IMR-90 (cell line): ENCODE results near the gene GNPTG. TPM values are rescaled to one million over a fixed set of nuclear protein-coding genes. Genes with fewer than 3 reads are reported as not detected.

Source experiments
- ATAC-seq: fragments of 200-7000 bp; cut with Tn5 transposase; 2 replicates; pipeline ENCODE4 v1.9.1; 2020; ENCODE audit warnings: low read depth, mild to moderate bottlenecking, moderate library complexity
- BruUV-seq: library from RNA; stranded (reverse); fragments of 400-500 nt; replicated peaks from 2 replicates; lab custom pipeline; 2021; lab: Mats Ljungman, UMichigan
- CTCF ChIA-PET: fragments of 300-600 bp; formaldehyde crosslinking; extraction: SDS; loops from one replicate; lab custom pipeline; 2021; ENCODE audit warnings: antibody characterized with exemption; lab: Yijun Ruan, JAX
- POLR2A ChIA-PET: fragments of 300-600 bp; sonication (Branson Sonifier 250); formaldehyde crosslinking; loops from one replicate; lab custom pipeline; 2022; ENCODE audit warnings: antibody characterized with exemption; ENCODE audit not compliant: unreplicated experiment; lab: Charles Lee
- DNase-seq: peaks from one replicate; pipeline ENCODE4 v3.0.0; 2013
- H2AFZ ChIP-seq: replicated peaks from 2 replicates; pipeline ENCODE3; 2013; ENCODE audit warnings: low read length, mild to moderate bottlenecking; ENCODE audit not compliant: poor library complexity
- H2AK5ac ChIP-seq: 2 replicates; pipeline ENCODE4 v1.6.1; 2013; ENCODE audit warnings: low read depth, low read length, inconsistent platforms
- H2AK9ac ChIP-seq: replicated peaks from 2 replicates; pipeline ENCODE3; 2013; ENCODE audit warnings: mild to moderate bottlenecking, low read depth, low read length, moderate library complexity; ENCODE audit not compliant: poor library complexity
- H2BK120ac ChIP-seq: 2 replicates; pipeline ENCODE4 v1.6.1; 2013; ENCODE audit warnings: low read depth, low read length, inconsistent platforms
- H2BK15ac ChIP-seq: 3 replicates; pipeline ENCODE4 v1.6.1; 2013; ENCODE audit warnings: low read depth, low read length, inconsistent platforms
- H2BK20ac ChIP-seq: 2 replicates; pipeline ENCODE4 v1.6.1; 2013; ENCODE audit warnings: low read depth, mild to moderate bottlenecking, inconsistent platforms, low read length, moderate library complexity
- H2BK5ac ChIP-seq: 2 replicates; pipeline ENCODE4 v1.6.1; 2013; ENCODE audit warnings: mild to moderate bottlenecking, low read depth, low read length, inconsistent platforms; ENCODE audit not compliant: poor library complexity, severe bottlenecking
- H3K14ac ChIP-seq: replicated peaks from 2 replicates; pipeline ENCODE4 v1.6.1; 2013; ENCODE audit warnings: low read depth, low read length, inconsistent platforms
- H3K18ac ChIP-seq: 2 replicates; pipeline ENCODE4 v1.6.1; 2013; ENCODE audit warnings: low read depth, low read length, control low read depth
- H3K23ac ChIP-seq: 2 replicates; pipeline ENCODE4 v1.6.1; 2013; ENCODE audit warnings: low read depth, low read length, inconsistent platforms
- H3K27ac ChIP-seq: 2 replicates; pipeline ENCODE4 v1.5.1; 2013; ENCODE audit warnings: mild to moderate bottlenecking, control low read depth, low read length; ENCODE audit not compliant: insufficient read depth
- H3K27me3 ChIP-seq: 2 replicates; pipeline ENCODE4 v1.6.1; 2013; ENCODE audit warnings: low read length; ENCODE audit not compliant: control insufficient read depth, insufficient read depth
- H3K36me3 ChIP-seq: 2 replicates; pipeline ENCODE4 v1.6.1; 2013; ENCODE audit warnings: low read length, mixed read lengths; ENCODE audit not compliant: control insufficient read depth, insufficient read depth
- H3K4ac ChIP-seq: 2 replicates; pipeline ENCODE4 v1.6.1; 2013; ENCODE audit warnings: low read depth, low read length, inconsistent platforms
- H3K4me1 ChIP-seq: 2 replicates; pipeline ENCODE4 v1.6.1; 2013; ENCODE audit warnings: low read length, mixed read lengths; ENCODE audit not compliant: control insufficient read depth, insufficient read depth
- H3K4me2 ChIP-seq: 2 replicates; pipeline ENCODE4 v1.6.1; 2013; ENCODE audit warnings: low read depth, mild to moderate bottlenecking, control low read depth, low read length, moderate library complexity
- H3K4me3 ChIP-seq: 2 replicates; pipeline ENCODE4 v1.5.1; 2013; ENCODE audit warnings: low read depth, mild to moderate bottlenecking, control low read depth, low read length, moderate library complexity; ENCODE audit not compliant: insufficient read depth
- H3K56ac ChIP-seq: 2 replicates; pipeline ENCODE4 v1.6.1; 2013; ENCODE audit warnings: low read length, inconsistent platforms; ENCODE audit not compliant: insufficient read depth; ENCODE audit errors: extremely low read depth
- H3K79me1 ChIP-seq, 2 experiments: 2 replicates each; pipeline ENCODE4 v1.6.1; 2013; ENCODE audit warnings: low read length in 2 of 2, inconsistent platforms in 1 of 2, low read depth in 1 of 2
- H3K9ac ChIP-seq: 2 replicates; pipeline ENCODE4 v1.6.1; 2013; ENCODE audit warnings: low read depth, low read length, control low read depth
- H3K9me1 ChIP-seq: 2 replicates; pipeline ENCODE4 v1.6.1; 2013; ENCODE audit warnings: low read length, inconsistent platforms; ENCODE audit not compliant: insufficient read depth
- H3K9me3 ChIP-seq: 2 replicates; pipeline ENCODE4 v1.6.1; 2013; ENCODE audit warnings: low read length; ENCODE audit not compliant: control insufficient read depth, insufficient read depth
- H4K20me1 ChIP-seq: 2 replicates; pipeline ENCODE4 v1.6.1; 2013; ENCODE audit warnings: low read length, inconsistent platforms; ENCODE audit not compliant: insufficient read depth
- H4K5ac ChIP-seq: 2 replicates; pipeline ENCODE4 v1.6.1; 2013; ENCODE audit warnings: mild to moderate bottlenecking, low read depth, low read length, control low read depth
- H4K8ac ChIP-seq, 2 experiments: 2 replicates each; pipeline ENCODE4 v1.6.1; 2013; ENCODE audit warnings: low read depth in 2 of 2, low read length in 2 of 2, control low read depth in 1 of 2, inconsistent platforms in 1 of 2
- H4K91ac ChIP-seq: 2 replicates; pipeline ENCODE4 v1.6.1; 2013; ENCODE audit warnings: low read depth, low read length, inconsistent platforms; ENCODE audit not compliant: insufficient read depth
- CEBPB ChIP-seq: IDR thresholded peaks from 2 replicates; pipeline ENCODE4 v1.6.1; 2012; ENCODE audit warnings: low read depth, low read length, improper control_type of control experiment
- FOS ChIP-seq: fragments of 150-350 bp; IDR thresholded peaks from 2 replicates; pipeline ENCODE4 v1.6.1; 2016; ENCODE audit warnings: low read depth, low read length
- MAZ ChIP-seq: IDR thresholded peaks from 2 replicates; pipeline ENCODE4 v1.6.1; 2012; ENCODE audit warnings: low read depth, mild to moderate bottlenecking, low read length, improper control_type of control experiment, moderate library complexity, borderline replicate concordance
- MXI1 ChIP-seq: IDR thresholded peaks from 2 replicates; pipeline ENCODE4 v1.6.1; 2012; ENCODE audit warnings: low read depth, mild to moderate bottlenecking, low read length, moderate library complexity, borderline replicate concordance
- WGBS, 2 experiments: methylation state at CpG; one replicate each; pipeline versions ENCODE4 v1.1.5 to v1.1.7; 2013; ENCODE audit warnings: missing lambda C conversion rate in 2 of 2; ENCODE audit not compliant: insufficient read length in 1 of 2; ENCODE audit errors: extremely low coverage in 2 of 2; 5-methylcytosine and 5-hydroxymethylcytosine counted together
- dilution Hi-C: fragments of 300-500 bp; cut with HindIII; formaldehyde crosslinking; loops from one replicate; pipeline ENCODE4 v1.14.3; 2018; ENCODE audit warnings: low sequenced_read_pairs; ENCODE audit not compliant: unreplicated experiment
- in situ Hi-C: fragments of 300-500 bp; cut with MboI; formaldehyde crosslinking; loops from 3 replicates; pipeline ENCODE4 v1.14.3; 2019; ENCODE audit warnings: low sequenced_read_pairs, inconsistent platforms, mixed read lengths
- intact Hi-C: fragments of 100-400 bp; cut with micrococcal nuclease; formaldehyde crosslinking; loops from 2 replicates; pipeline ENCODE4 v1.10.0; 2022
- polyA plus RNA-seq, 3 experiments: library from polyadenylated mRNA; depleted of rRNA; stranded (reverse); fragments of >200 nt; gene quantifications; 2 replicates each; pipeline ENCODE4 v1.2.3, GENCODE V29; 2012; ENCODE audit warnings: low replicate concordance in 1 of 3
- total RNA-seq: library from RNA; depleted of rRNA; stranded (reverse); fragments of >200 nt; gene quantifications from 2 replicates; pipeline ENCODE4 v1.2.3, GENCODE V29; 2012

GNPTG gene
- total and polyA plus RNA-seq, 2 of the 4 experiments (the other 2 are of a cell fraction) = 14.9 to 70.8 TPM

DNA sequence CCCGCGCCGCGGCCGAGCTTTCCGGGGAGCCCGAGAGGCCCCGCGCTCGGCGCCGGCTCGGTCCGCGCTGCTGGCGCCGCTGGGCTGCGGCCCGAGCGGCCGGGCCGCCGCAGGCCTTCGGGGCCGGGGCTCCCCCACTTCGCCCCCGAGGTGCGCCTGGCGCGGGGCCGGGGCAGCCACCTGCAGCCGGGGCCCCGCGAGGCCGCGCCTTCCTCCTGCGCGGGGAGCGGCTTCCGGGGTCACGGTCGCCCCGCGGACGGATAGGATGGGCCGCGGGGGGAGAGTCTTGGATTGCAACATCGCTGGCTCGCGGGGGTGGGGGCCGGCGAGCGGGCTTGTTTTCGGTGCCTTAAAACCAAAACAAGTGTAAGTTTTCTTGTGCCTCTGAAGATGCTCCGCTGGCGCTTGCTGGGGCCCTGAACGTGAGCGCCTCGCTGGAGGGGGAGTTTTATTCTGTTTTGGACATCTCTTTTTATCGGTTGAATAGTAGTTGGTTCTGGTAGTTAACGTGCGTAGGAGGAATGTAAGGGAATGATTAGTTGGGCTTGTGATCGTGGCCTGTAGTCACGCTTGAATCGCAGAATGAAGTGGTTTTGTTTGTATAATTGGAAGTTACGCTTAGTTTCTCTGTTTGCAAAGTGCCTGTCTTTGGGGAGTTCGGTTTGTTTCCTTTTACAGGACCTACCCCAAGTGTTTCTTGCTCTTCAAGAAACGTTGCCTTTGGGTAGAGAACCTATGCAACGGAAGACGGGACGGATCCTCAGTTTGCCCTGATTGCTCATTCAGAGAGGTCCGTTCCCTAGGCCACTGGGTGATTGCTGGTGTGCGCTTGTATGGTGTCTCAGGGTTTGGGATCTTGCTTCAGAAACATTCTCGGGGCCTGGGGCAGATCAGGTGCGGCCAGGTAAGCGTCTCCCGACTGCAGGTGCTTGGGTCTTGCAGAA, 41.6 kb upstream of the GNPTG start:
- peak overlapping the region; percentile 23; the same call in 1 of the 2 replicates for H2AK5ac ChIP-seq
- no peak overlapping the region for H2BK20ac ChIP-seq
- H2BK5ac ChIP-seq = peak overlapping the region; percentile 74
- peak overlapping the region; percentile 90 for H3K9ac ChIP-seq
- TSS peak; percentile 66 for BruUV-seq
- peak overlapping the region; percentile 34; the same call in 1 of the 2 replicates for H3K4ac ChIP-seq
- peaks cover 7% of the 10 kb centered on the region for H3K9me1 ChIP-seq
- peaks cover 15% of the 10 kb centered on the region for H3K4me1 ChIP-seq
- H2BK120ac ChIP-seq = no peak overlapping the region
- no peak overlapping the region for H2AFZ ChIP-seq
- H3K79me1 ChIP-seq = peaks cover 3 to 16% of the 10 kb centered on the region in 2 experiments; a peak in 3 of 4 replicates
- TF ChIP-seq MXI1 (peak; percentile 23; the same call in 1 of the 2 replicates), MAZ (peak; percentile 83; the same call in 1 of the 2 replicates), FOS (no peak), CEBPB (peak; percentile 95)
- peaks cover 24% of the 10 kb centered on the region for H3K36me3 ChIP-seq
- H3K27me3 ChIP-seq = no peaks in the 10 kb centered on the region
- ChIA-PET POLR2A (no interaction called here), CTCF (no interaction called here)
- H3K9me3 ChIP-seq = no peaks in the 10 kb centered on the region
- no peak overlapping the region for H2BK15ac ChIP-seq
- peak overlapping the region; percentile 79 for H3K27ac ChIP-seq
- DNase-seq (peak; percentile 45), ATAC-seq (peak; percentile 4)
- intact Hi-C loops = no loop called here
- H3K4me2 ChIP-seq = peak overlapping the region; percentile 97
- H3K4me3 ChIP-seq = peak overlapping the region; percentile 90
- H4K8ac ChIP-seq = no peak overlapping the region
- peak overlapping the region; percentile 11; the same call in 1 of the 2 replicates for H3K14ac ChIP-seq
- dilution Hi-C loops = no loop called here
- H3K56ac ChIP-seq = peak overlapping the region; percentile 42
- 1% methylated on average over 35 of the region's 77 CpGs; no CpG with 5 or more reads in 1 of the 2 experiments for WGBS, 2 experiments
- H4K5ac ChIP-seq = peak overlapping the region; percentile 59; the same call in 1 of the 2 replicates
- H4K91ac ChIP-seq = no peak overlapping the region; the same call in 1 of the 2 replicates
- H3K23ac ChIP-seq = peak overlapping the region; percentile 55
- no peak overlapping the region; the same call in 1 of the 2 replicates for H3K18ac ChIP-seq
- peak overlapping the region; percentile 96 for H2AK9ac ChIP-seq
- peaks cover 53% of the 10 kb centered on the region for H4K20me1 ChIP-seq
- in situ Hi-C loops = no loop called here
